Trophoblast cell (in vitro differentiated cells and primary cell): ENCODE measurements around the gene TCEAL8.

ENCODE experiments used
- DNase-seq, 2 donors: peaks; one replicate each; pipeline ENCODE4 v3.0.0-alpha.2; 2016
- H2AFZ ChIP-seq: 2 replicates; pipeline ENCODE4 v1.6.1; 2013; ENCODE audit warnings: low read length, moderate library complexity, mild to moderate bottlenecking; ENCODE audit not compliant: insufficient read depth, poor library complexity
- H2AK5ac ChIP-seq: 2 replicates; pipeline ENCODE4 v1.6.1; 2013; ENCODE audit warnings: mild to moderate bottlenecking, low read length
- H2BK120ac ChIP-seq: 2 replicates; pipeline ENCODE4 v1.6.1; 2013; ENCODE audit warnings: low read length, mild to moderate bottlenecking, moderate library complexity; ENCODE audit not compliant: insufficient read depth, poor library complexity
- H2BK12ac ChIP-seq: 2 replicates; pipeline ENCODE4 v1.6.1; 2013; ENCODE audit warnings: mild to moderate bottlenecking, low read length, moderate library complexity
- H2BK5ac ChIP-seq: 2 replicates; pipeline ENCODE4 v1.6.1; 2013; ENCODE audit warnings: low read length, low read depth, moderate library complexity, mild to moderate bottlenecking; ENCODE audit not compliant: poor library complexity
- H3K14ac ChIP-seq: 2 replicates; pipeline ENCODE4 v1.6.1; 2013; ENCODE audit warnings: mild to moderate bottlenecking, low read length
- H3K18ac ChIP-seq: 2 replicates; pipeline ENCODE4 v1.6.1; 2013; ENCODE audit warnings: mild to moderate bottlenecking, low read length
- H3K23ac ChIP-seq: 2 replicates; pipeline ENCODE4 v1.6.1; 2013; ENCODE audit warnings: low read length
- H3K27ac ChIP-seq: 2 replicates; pipeline ENCODE4 v1.5.1; 2013; ENCODE audit warnings: low read depth, mild to moderate bottlenecking, inconsistent platforms, low read length, moderate library complexity
- H3K27me3 ChIP-seq: 2 replicates; pipeline ENCODE4 v1.6.1; 2013; ENCODE audit warnings: inconsistent platforms, mild to moderate bottlenecking, low read length, moderate library complexity; ENCODE audit not compliant: insufficient read depth
- H3K36me3 ChIP-seq, 2 experiments: 1 replicate in 1 of 2; 2 replicates in 1 of 2; pipeline ENCODE4 v1.6.1; 2013; ENCODE audit warnings: low read length in 2 of 2, mild to moderate bottlenecking in 2 of 2, moderate library complexity in 1 of 2; ENCODE audit not compliant: insufficient read depth in 2 of 2, control insufficient read depth in 1 of 2
- H3K4ac ChIP-seq: 2 replicates; pipeline ENCODE4 v1.6.1; 2013; ENCODE audit warnings: low read depth, mild to moderate bottlenecking, low read length, moderate library complexity
- H3K4me1 ChIP-seq, 2 experiments: 1 replicate in 1 of 2; 2 replicates in 1 of 2; pipeline ENCODE4 v1.6.1; 2013; ENCODE audit warnings: low read length in 2 of 2, mild to moderate bottlenecking in 2 of 2, moderate library complexity in 1 of 2; ENCODE audit not compliant: insufficient read depth in 2 of 2, control insufficient read depth in 1 of 2
- H3K4me2 ChIP-seq: 2 replicates; pipeline ENCODE4 v1.6.1; 2013; ENCODE audit warnings: inconsistent platforms, mild to moderate bottlenecking, low read length, moderate library complexity
- H3K4me3 ChIP-seq: 2 replicates; pipeline ENCODE4 v1.5.1; 2013; ENCODE audit warnings: mild to moderate bottlenecking, low read depth, low read length, inconsistent platforms
- H3K79me1 ChIP-seq: one replicate; pipeline ENCODE4 v1.6.1; 2013; ENCODE audit warnings: low read length
- H3K79me2 ChIP-seq: 2 replicates; pipeline ENCODE4 v1.6.1; 2013; ENCODE audit warnings: low read length, mild to moderate bottlenecking; ENCODE audit not compliant: control insufficient read depth, insufficient read depth, poor library complexity
- H3K9ac ChIP-seq: 2 replicates; pipeline ENCODE4 v1.6.1; 2013; ENCODE audit warnings: mild to moderate bottlenecking, low read length
- H3K9me3 ChIP-seq: 2 replicates; pipeline ENCODE4 v1.6.1; 2013; ENCODE audit warnings: low read depth, mild to moderate bottlenecking, control low read depth, inconsistent platforms, low read length; ENCODE audit not compliant: insufficient read depth
- H4K12ac ChIP-seq: 2 replicates; pipeline ENCODE4 v1.6.1; 2013; ENCODE audit warnings: low read depth, mild to moderate bottlenecking, low read length, moderate library complexity
- H4K8ac ChIP-seq: 2 replicates; pipeline ENCODE4 v1.6.1; 2013; ENCODE audit warnings: low read depth, mild to moderate bottlenecking, low read length, moderate library complexity
- H4K91ac ChIP-seq: one replicate; pipeline ENCODE4 v1.6.1; 2013; ENCODE audit warnings: low read depth, mild to moderate bottlenecking, low read length, moderate library complexity
- WGBS: extraction: QIAGEN DNeasy Blood & Tissue Kit; methylation state at CpG from one replicate; pipeline ENCODE4 v1.1.7; 2013; ENCODE audit warnings: missing lambda C conversion rate; ENCODE audit not compliant: insufficient read length, insufficient coverage; ENCODE audit errors: extremely low coverage; 5-methylcytosine and 5-hydroxymethylcytosine counted together

The TCEAL8 gene

GRCh38 chrX:103211012-103211715 lies 43.8 kb downstream of the TCEAL8 start:
- Histone ChIP-seq H3K4me3 (no peak overlapping the region), H3K18ac (no peak overlapping the region), H3K23ac (no peak overlapping the region), H2AFZ (no peak overlapping the region), H3K79me2 (peaks cover 8% of the 10 kb centered on the region), H3K27ac (no peak overlapping the region), H3K79me1 (peaks cover 9% of the 10 kb centered on the region), H2BK5ac (no peak overlapping the region), H4K91ac (no peak overlapping the region), H3K27me3 (no peaks in the 10 kb centered on the region), H3K4ac (no peak overlapping the region), H2AK5ac (no peak overlapping the region), H3K14ac (no peak overlapping the region), H4K12ac (no peak overlapping the region), H3K4me2 (no peak overlapping the region), H4K8ac (no peak overlapping the region), H3K9me3 (no peaks in the 10 kb centered on the region), H3K9ac (no peak overlapping the region), H2BK12ac (no peak overlapping the region), H2BK120ac (no peak overlapping the region), H3K36me3 (peaks cover 0 to 2% of the 10 kb centered on the region in 2 experiments), H3K4me1 (peaks cover 0 to 2% of the 10 kb centered on the region in 2 experiments)
- no CpG with 5 or more reads among the region's 7 CpGs for WGBS
- peak in 1 of 2 donors; percentile 63 for DNase-seq

DNA sequence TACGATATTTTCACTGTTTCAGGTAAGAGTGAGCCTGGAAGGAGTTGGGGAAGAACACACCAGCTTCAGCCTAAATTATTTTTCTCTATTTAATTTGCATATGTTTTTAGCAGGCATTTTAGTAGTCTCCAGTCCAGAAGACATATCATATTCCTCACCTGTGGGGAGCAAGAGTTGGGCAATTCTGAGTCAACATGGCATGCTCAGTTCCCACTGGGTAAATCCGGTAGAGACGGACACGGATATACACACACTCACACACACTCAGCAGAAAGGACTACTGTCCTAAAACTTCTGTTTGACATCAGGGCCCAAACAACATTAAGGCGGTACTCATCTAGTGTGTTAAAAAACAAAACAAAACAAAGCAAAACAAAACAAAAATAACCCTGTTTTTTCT lies 44.9 kb downstream of the TCEAL8 start:
- Histone ChIP-seq H3K4ac (no peak overlapping the region), H2BK5ac (no peak overlapping the region), H3K27ac (no peak overlapping the region), H3K4me1 (no peaks in the 10 kb centered on the region), H3K4me2 (no peak overlapping the region), H2BK120ac (no peak overlapping the region), H3K79me2 (peaks cover 1% of the 10 kb centered on the region), H3K23ac (no peak overlapping the region), H4K12ac (no peak overlapping the region), H4K91ac (no peak overlapping the region), H2AFZ (no peak overlapping the region), H3K4me3 (no peak overlapping the region), H3K36me3 (no peaks in the 10 kb centered on the region), H3K14ac (no peak overlapping the region), H3K18ac (no peak overlapping the region), H3K9ac (no peak overlapping the region), H3K9me3 (no peaks in the 10 kb centered on the region), H2AK5ac (no peak overlapping the region), H4K8ac (no peak overlapping the region), H3K27me3 (no peaks in the 10 kb centered on the region), H3K79me1 (peaks cover 1% of the 10 kb centered on the region), H2BK12ac (no peak overlapping the region)
- no CpG with 5 or more reads among the region's 5 CpGs for WGBS
- no peak for DNase-seq
